Measurements from ENCODE around the gene MAP4K4.
"Not testable (repeated sequence)": the region's sequence is repeated elsewhere in the genome, so short reads cannot be mapped to it uniquely, and the experiment has no call there.

MAP4K4 gene

GRCh38 chr2:101745711-101746694 lies 48.5 kb downstream of the MAP4K4 start:
- no peak for FAIRE-seq

GRCh38 chr2:101748000-101748399 lies 50.5 kb downstream of the MAP4K4 start:
- no peak for FAIRE-seq

GRCh38 chr2:101748462-101748861 lies 51.0 kb downstream of the MAP4K4 start:
- FAIRE-seq = not testable (repeated sequence)

GRCh38 chr2:101750688-101751087 lies 53.2 kb downstream of the MAP4K4 start:
- no peak for FAIRE-seq

GRCh38 chr2:101751276-101751815 lies 53.8 kb downstream of the MAP4K4 start:
- no peak for FAIRE-seq

GRCh38 chr2:101751875-101752619 lies 54.5 kb downstream of the MAP4K4 start:
- FAIRE-seq = no peak

- no peak for FAIRE-seq
Observed at GRCh38 chr2:101752716-101753616, 55.5 kb downstream of the MAP4K4 start.

GRCh38 chr2:101753720-101754490 lies 56.4 kb downstream of the MAP4K4 start:
- no peak for FAIRE-seq

GRCh38 chr2:101754618-101755017 lies 57.1 kb downstream of the MAP4K4 start:
- no peak for FAIRE-seq

- no peak for FAIRE-seq
Observed at GRCh38 chr2:101756266-101756665, 58.8 kb downstream of the MAP4K4 start.

- FAIRE-seq = no peak
Observed at GRCh38 chr2:101758001-101758400, 60.5 kb downstream of the MAP4K4 start.

GRCh38 chr2:101759162-101759561 lies 61.7 kb downstream of the MAP4K4 start:
- no peak for FAIRE-seq

GRCh38 chr2:101762451-101763171 lies 65.1 kb downstream of the MAP4K4 start:
- FAIRE-seq = no peak

GRCh38 chr2:101763496-101764333 lies 66.2 kb downstream of the MAP4K4 start:
- FAIRE-seq = no peak

GRCh38 chr2:101766337-101766736 lies 68.8 kb downstream of the MAP4K4 start:
- FAIRE-seq = no peak

GRCh38 chr2:101766871-101767739 lies 69.6 kb downstream of the MAP4K4 start:
- FAIRE-seq = no peak

- FAIRE-seq = no peak
Observed at GRCh38 chr2:101768556-101769220, 71.2 kb downstream of the MAP4K4 start.

GRCh38 chr2:101769726-101770125 lies 72.2 kb downstream of the MAP4K4 start:
- FAIRE-seq = not testable (repeated sequence)

All from TTC549 (cell line).